ENCODE data around the gene NFYA. TPM values are rescaled to one million over a fixed set of nuclear protein-coding genes. Genes with fewer than 3 reads are reported as not detected.

The NFYA gene
- polyA plus RNA-seq, 3 donors = 9.7 to 21.4 (median 10.7) TPM

- Mint-ChIP-seq H3K27ac (no peak overlapping the region), H3K27me3 (ENCODE audit: low read depth in 3 of 3) (peaks cover 0 to 2% (median under 1%) of the 10 kb centered on the region in 3 donors), H3K36me3 (peaks cover 0 to under 1% of the 10 kb centered on the region in 2 donors), H3K9me3 (no peaks in the 10 kb centered on the region), H3K4me3 (no peak overlapping the region), H3K4me1 (peaks cover 8% of the 10 kb centered on the region)
- no peak overlapping the region for H3K27ac ChIP-seq (ENCODE audit: low read depth in 1 of 2, low read length in 2 of 2)
- H3K4me2 ChIP-seq (replicated peaks; ENCODE audit: extremely low read depth, low read length, poor library complexity, severe bottlenecking) = no peak overlapping the region
- TF ChIP-seq CTCF (IDR thresholded peaks at IDR 0.05) = no peak
- 94% methylated on average over 2 of the region's 3 CpGs for WGBS (ENCODE audit: insufficient coverage)
- H3K79me2 ChIP-seq (ENCODE audit: insufficient read depth, low read length) = no peaks in the 10 kb centered on the region
- no peak for DNase-seq
- H3K27me3 ChIP-seq (ENCODE audit: control insufficient read depth in 2 of 2, insufficient read depth in 2 of 2, low read length in 2 of 2) = no peaks in the 10 kb centered on the region
- H2AFZ ChIP-seq (ENCODE audit: insufficient read depth, low read depth, low read length, poor library complexity, severe bottlenecking) = no peak overlapping the region
- H3K36me3 ChIP-seq (replicated peaks in 1 of 2; ENCODE audit: control insufficient read depth in 1 of 2, insufficient read depth in 2 of 2, low read length in 2 of 2) = no peaks in the 10 kb centered on the region
- intact Hi-C loops (cut with micrococcal nuclease) = no loop called here
- H3K4me3 ChIP-seq (replicated peaks in 1 of 3; ENCODE audit: low read depth in 2 of 3, low read length in 3 of 3) = no peak overlapping the region
- H3K4me1 ChIP-seq (ENCODE audit: control insufficient read depth in 1 of 2, insufficient read depth in 2 of 2, low read length in 2 of 2) = no peaks in the 10 kb centered on the region
- no peaks in the 10 kb centered on the region for H4K20me1 ChIP-seq (ENCODE audit: insufficient read depth, low read length)
- no peaks in the 10 kb centered on the region for H3K9me3 ChIP-seq (replicated peaks in 1 of 2; ENCODE audit: control insufficient read depth in 1 of 2, insufficient read depth in 1 of 2, low read length in 2 of 2)
- H3K9ac ChIP-seq (ENCODE audit: insufficient read depth, low read length, poor library complexity, severe bottlenecking) = no peak overlapping the region
These were observed 29.6 kb upstream of the NFYA start for GRCh38 chr6:41043151-41043550.

- no peaks in the 10 kb centered on the region for H3K79me2 ChIP-seq (ENCODE audit: insufficient read depth, low read length)
- no peak for DNase-seq
- Mint-ChIP-seq H3K27ac (no peak overlapping the region), H3K9me3 (no peaks in the 10 kb centered on the region), H3K27me3 (ENCODE audit: low read depth in 3 of 3) (peaks cover 0 to 4% (median 0%) of the 10 kb centered on the region in 3 donors), H3K36me3 (peaks cover 2 to 4% of the 10 kb centered on the region in 2 donors), H3K4me1 (peaks cover 3% of the 10 kb centered on the region), H3K4me3 (no peak overlapping the region)
- H3K4me3 ChIP-seq (replicated peaks in 1 of 3; ENCODE audit: low read depth in 2 of 3, low read length in 3 of 3) = no peak overlapping the region
- H3K9ac ChIP-seq (ENCODE audit: insufficient read depth, low read length, poor library complexity, severe bottlenecking) = no peak overlapping the region
- H3K9me3 ChIP-seq (replicated peaks in 1 of 2; ENCODE audit: control insufficient read depth in 1 of 2, insufficient read depth in 1 of 2, low read length in 2 of 2) = no peaks in the 10 kb centered on the region
- no peak overlapping the region for H3K27ac ChIP-seq (ENCODE audit: low read depth in 1 of 2, low read length in 2 of 2)
- H3K4me1 ChIP-seq (ENCODE audit: control insufficient read depth in 1 of 2, insufficient read depth in 2 of 2, low read length in 2 of 2) = no peaks in the 10 kb centered on the region
- intact Hi-C loops (cut with micrococcal nuclease) = no loop called here
- no peak overlapping the region for H3K4me2 ChIP-seq (replicated peaks; ENCODE audit: extremely low read depth, low read length, poor library complexity, severe bottlenecking)
- no peaks in the 10 kb centered on the region for H4K20me1 ChIP-seq (ENCODE audit: insufficient read depth, low read length)
- no peak for TF ChIP-seq CTCF (IDR thresholded peaks at IDR 0.05)
- H3K27me3 ChIP-seq (ENCODE audit: control insufficient read depth in 2 of 2, insufficient read depth in 2 of 2, low read length in 2 of 2) = no peaks in the 10 kb centered on the region
- H3K36me3 ChIP-seq (replicated peaks in 1 of 2; ENCODE audit: control insufficient read depth in 1 of 2, insufficient read depth in 2 of 2, low read length in 2 of 2) = no peaks in the 10 kb centered on the region
- no CpG with 5 or more reads among the region's 5 CpGs for WGBS (ENCODE audit: insufficient coverage)
- no peak overlapping the region for H2AFZ ChIP-seq (ENCODE audit: insufficient read depth, low read depth, low read length, poor library complexity, severe bottlenecking)
These were observed 27.1 kb upstream of the NFYA start for GRCh38 chr6:41045664-41046063.

Measured in CD14-positive monocyte (primary cell).